SK-N-SH treated with all-trans-retinoic acid at 6 μM for 48 hours (cell line): Measurements from ENCODE around the gene CRB3.

Experiments
- GLIS3 ChIP-seq: fragments of 250-450 bp; sonication (Bioruptor Pico); IDR thresholded peaks from 2 replicates; pipeline ENCODE4 v1.5.0; 2020; ENCODE audit warnings: mild to moderate bottlenecking, moderate library complexity
- ISL1 ChIP-seq: fragments of 250-450 bp; sonication (Bioruptor Pico); IDR thresholded peaks from 2 replicates; pipeline ENCODE4 v2.1.2; 2022; ENCODE audit warnings: mild to moderate bottlenecking, moderate library complexity
- PATZ1 ChIP-seq: fragments of 250-450 bp; sonication (Bioruptor Pico); IDR thresholded peaks from 2 replicates; pipeline ENCODE4 v1.8.0; 2020; ENCODE audit warnings: mild to moderate bottlenecking, moderate library complexity, borderline replicate concordance
- TCF4 ChIP-seq: fragments of 250-450 bp; sonication (Bioruptor Pico); IDR thresholded peaks from 2 replicates; pipeline ENCODE4 v1.8.0; 2021; ENCODE audit warnings: mild to moderate bottlenecking, moderate library complexity, borderline replicate concordance
- TSHZ2 ChIP-seq: fragments of 250-450 bp; sonication (Bioruptor Pico); IDR thresholded peaks from 2 replicates; pipeline ENCODE4 v1.5.0; 2020; ENCODE audit warnings: mild to moderate bottlenecking, moderate library complexity
- ZFP30 ChIP-seq: fragments of 450-650 bp; formaldehyde crosslinking; IDR thresholded peaks from 2 replicates; pipeline ENCODE4 v1.5.0; 2022; ENCODE audit warnings: mild to moderate bottlenecking, moderate library complexity
- ZNF8 ChIP-seq: fragments of 450-650 bp; formaldehyde crosslinking; IDR thresholded peaks from 2 replicates; pipeline ENCODE4 v1.5.0; 2020; ENCODE audit warnings: mild to moderate bottlenecking, moderate library complexity

GRCh38 chr19:6498294-6499036, 34.4 kb downstream of the CRB3 start:
- no peak for TF ChIP-seq GLIS3 (CRISPR knock-in tag)
- no peak for TF ChIP-seq PATZ1 (CRISPR knock-in tag)
- TF ChIP-seq ISL1 (CRISPR knock-in tag): no peak
- TF ChIP-seq ZNF8 (CRISPR knock-in tag): no peak
- TF ChIP-seq TCF4 (CRISPR knock-in tag): no peak
- no peak for TF ChIP-seq ZFP30
- no peak for TF ChIP-seq TSHZ2 (CRISPR knock-in tag)
